ENCODE results near the gene MPPED2.
A peak's percentile ranks its signal among the peaks of the same experiment; 100 is the strongest.

Gene MPPED2, protein sequence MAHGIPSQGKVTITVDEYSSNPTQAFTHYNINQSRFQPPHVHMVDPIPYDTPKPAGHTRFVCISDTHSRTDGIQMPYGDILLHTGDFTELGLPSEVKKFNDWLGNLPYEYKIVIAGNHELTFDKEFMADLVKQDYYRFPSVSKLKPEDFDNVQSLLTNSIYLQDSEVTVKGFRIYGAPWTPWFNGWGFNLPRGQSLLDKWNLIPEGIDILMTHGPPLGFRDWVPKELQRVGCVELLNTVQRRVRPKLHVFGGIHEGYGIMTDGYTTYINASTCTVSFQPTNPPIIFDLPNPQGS

DNA sequence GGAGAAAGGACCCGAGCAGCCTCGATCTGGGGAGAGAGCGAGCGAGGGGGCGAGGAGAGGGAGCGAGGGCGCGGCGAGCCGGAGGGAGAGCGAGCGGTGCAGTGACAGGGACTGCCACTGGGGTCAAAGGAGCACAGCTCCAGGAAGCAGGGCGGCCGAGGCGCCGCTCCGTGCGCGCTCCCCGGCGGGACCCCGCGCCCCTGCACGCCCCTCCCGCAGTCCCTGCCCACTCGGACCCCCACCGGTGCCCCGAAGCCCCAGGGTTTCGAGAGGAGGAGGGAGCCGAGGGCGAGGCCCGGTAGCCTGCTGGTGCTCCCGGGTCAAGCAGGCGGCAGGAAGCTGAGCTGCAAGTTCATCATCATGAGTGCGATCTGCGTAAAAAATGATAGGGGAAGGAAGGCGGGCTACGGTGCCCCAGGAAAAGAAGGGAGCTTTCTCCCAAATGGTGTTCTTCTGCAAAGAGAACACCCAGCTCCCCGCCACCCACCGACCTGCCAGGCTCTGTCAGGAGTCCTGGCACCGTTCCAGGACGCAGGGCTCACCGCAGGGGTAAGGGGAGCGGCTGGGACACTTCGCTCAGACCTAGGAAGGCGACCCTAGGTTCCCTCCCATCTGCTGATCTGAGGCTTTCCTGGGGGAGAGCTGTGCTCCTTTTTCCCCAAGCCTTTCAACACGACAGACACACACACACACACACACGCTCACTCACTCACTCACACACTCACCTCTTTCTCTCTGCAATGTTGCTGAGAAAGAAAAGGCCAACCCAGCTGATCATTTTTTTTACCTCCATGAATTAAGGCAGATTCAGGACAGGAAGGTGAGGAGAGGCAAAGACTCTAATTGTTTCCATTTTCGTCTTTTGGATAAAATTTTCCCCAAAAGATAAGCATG lies at the start of gene MPPED2:
Gene MPPED2, minus strand, starts transcription at position 103 of the 894 bp plus-strand sequence. CDS start 5,980 bp downstream, outside the sequence.
- no peak for TF ChIP-seq ZNF274 (IDR thresholded peaks at IDR 0.05; ENCODE audit: low read depth, low read length)
- no peak for TF ChIP-seq YY1 (IDR thresholded peaks at IDR 0.05; ENCODE audit: insufficient read depth, insufficient read length)
- TF ChIP-seq SUZ12 (IDR thresholded peaks at IDR 0.05; ENCODE audit: extremely low read depth, insufficient read depth, insufficient read length), result no peak
- Histone ChIP-seq H3K9me3 (ENCODE audit: insufficient read depth, low read length) (no peaks in the 10 kb centered on the region), H3K4me1 (ENCODE audit: insufficient read depth, insufficient read length) (no peaks in the 10 kb centered on the region), H3K4me3 (ENCODE audit: insufficient read length, low read depth) (peak within 1 kb of the TSS; percentile 48), H3K36me3 (ENCODE audit: insufficient read depth, insufficient read length, low read length) (no peaks in the 10 kb centered on the region), H3K9ac (ENCODE audit: insufficient read length, low read depth) (peak within 1 kb of the TSS; percentile 76), H3K27me3 (ENCODE audit: insufficient read depth, insufficient read length) (peaks cover 68% of the 10 kb centered on the region)
- DNase-seq (ENCODE audit: low read depth, low spot score), result peak; percentile 33

DNA sequence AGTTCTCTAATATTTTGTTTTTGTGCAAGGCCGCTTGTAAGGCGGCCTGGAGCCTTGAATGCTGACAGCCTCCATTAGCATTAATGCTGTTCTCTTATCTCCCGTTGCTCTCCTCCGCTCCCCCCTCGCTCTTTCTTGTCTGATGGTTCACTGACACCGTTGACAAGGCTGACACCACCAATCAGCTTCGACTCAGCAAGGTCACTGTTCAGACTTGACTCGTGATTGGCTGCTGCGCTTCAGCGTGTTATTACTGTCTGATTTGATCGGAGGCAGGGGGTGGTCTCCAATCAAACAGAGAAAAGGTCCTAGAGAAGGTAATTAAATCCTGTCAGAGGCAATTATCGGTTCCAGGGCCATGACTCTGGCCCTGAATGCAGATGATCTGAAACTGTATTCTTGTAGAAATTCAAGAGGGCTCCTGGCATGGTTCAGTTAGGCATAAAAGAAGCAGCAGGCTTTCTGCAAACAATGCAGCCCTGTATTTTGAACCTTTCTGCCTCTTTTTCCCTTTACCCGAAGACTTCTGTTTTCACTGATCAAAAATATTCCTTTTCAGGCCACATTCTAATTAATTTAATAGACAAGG lies 49.3 kb upstream of the MPPED2 start:
- no peak overlapping the region for H3K4me3 ChIP-seq (ENCODE audit: insufficient read length, low read depth)
- H3K9me3 ChIP-seq (ENCODE audit: insufficient read depth, low read length), result peaks cover 10% of the 10 kb centered on the region; the same call in 1 of the 2 replicates
- TF ChIP-seq YY1 (IDR thresholded peaks at IDR 0.05; ENCODE audit: insufficient read depth, insufficient read length), result no peak
- TF ChIP-seq SUZ12 (IDR thresholded peaks at IDR 0.05; ENCODE audit: extremely low read depth, insufficient read depth, insufficient read length), result no peak
- no peak for TF ChIP-seq ZNF274 (IDR thresholded peaks at IDR 0.05; ENCODE audit: low read depth, low read length)
- no peaks in the 10 kb centered on the region for H3K27me3 ChIP-seq (ENCODE audit: insufficient read depth, insufficient read length)
- no peaks in the 10 kb centered on the region for H3K4me1 ChIP-seq (ENCODE audit: insufficient read depth, insufficient read length)
- DNase-seq (ENCODE audit: low read depth, low spot score), result no peak
- no peaks in the 10 kb centered on the region for H3K36me3 ChIP-seq (ENCODE audit: insufficient read depth, insufficient read length, low read length)
- H3K9ac ChIP-seq (ENCODE audit: insufficient read length, low read depth), result no peak overlapping the region

DNA sequence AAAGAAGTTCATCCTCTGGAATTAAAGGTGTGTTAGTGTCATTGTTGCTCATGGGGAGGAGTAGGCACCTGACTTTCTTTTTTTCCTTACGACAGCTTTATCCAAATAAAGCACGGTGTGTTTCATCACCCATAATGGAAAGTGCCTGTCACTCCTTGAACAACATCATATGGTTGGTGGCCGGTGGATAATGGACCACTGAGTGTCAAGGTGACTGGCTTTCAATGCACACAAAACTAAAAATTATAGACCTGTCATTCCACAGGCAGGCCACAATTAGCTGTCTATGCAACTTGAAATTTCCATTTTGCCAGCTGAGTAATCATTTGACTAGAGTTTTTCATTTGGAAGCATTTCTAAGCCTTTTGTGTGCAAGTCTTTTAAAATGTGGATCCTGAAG lies 45.0 kb upstream of the MPPED2 start:
- Histone ChIP-seq H3K36me3 (ENCODE audit: insufficient read depth, insufficient read length, low read length) (no peaks in the 10 kb centered on the region), H3K4me1 (ENCODE audit: insufficient read depth, insufficient read length) (no peaks in the 10 kb centered on the region), H3K9me3 (ENCODE audit: insufficient read depth, low read length) (peaks cover 10% of the 10 kb centered on the region; the same call in 1 of the 2 replicates), H3K4me3 (ENCODE audit: insufficient read length, low read depth) (no peak overlapping the region), H3K9ac (ENCODE audit: insufficient read length, low read depth) (no peak overlapping the region), H3K27me3 (ENCODE audit: insufficient read depth, insufficient read length) (no peaks in the 10 kb centered on the region)
- TF ChIP-seq ZNF274 (IDR thresholded peaks at IDR 0.05; ENCODE audit: low read depth, low read length) (no peak), SUZ12 (IDR thresholded peaks at IDR 0.05; ENCODE audit: extremely low read depth, insufficient read depth, insufficient read length) (no peak), YY1 (IDR thresholded peaks at IDR 0.05; ENCODE audit: insufficient read depth, insufficient read length) (no peak)
- no peak for DNase-seq (ENCODE audit: low read depth, low spot score)

DNA sequence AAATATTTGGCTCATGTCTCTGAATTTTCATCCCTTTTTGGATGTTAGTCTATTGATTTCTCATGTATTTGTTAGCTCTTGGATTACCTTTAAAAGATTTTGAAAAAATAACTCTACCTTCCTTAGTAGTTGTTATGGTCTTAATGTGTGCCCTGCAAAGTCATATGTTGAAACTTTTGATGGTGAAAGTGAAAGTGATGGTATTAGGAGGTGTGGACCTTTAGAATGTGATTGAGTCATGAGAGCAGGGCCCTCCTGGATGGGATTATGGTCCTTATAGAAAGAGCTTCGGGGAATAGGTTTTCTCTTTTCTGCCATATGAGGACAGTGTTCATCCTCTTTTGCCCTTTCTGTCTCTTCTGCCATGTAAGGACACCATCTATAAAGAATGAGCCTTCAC lies 33.6 kb upstream of the MPPED2 start:
- Histone ChIP-seq H3K9ac (ENCODE audit: insufficient read length, low read depth) (no peak overlapping the region), H3K36me3 (ENCODE audit: insufficient read depth, insufficient read length, low read length) (no peaks in the 10 kb centered on the region), H3K9me3 (ENCODE audit: insufficient read depth, low read length) (0 out of 2 replicates have a peak, but pooled peaks cover 5% of the 10 kb centered on the region), H3K4me1 (ENCODE audit: insufficient read depth, insufficient read length) (no peaks in the 10 kb centered on the region), H3K4me3 (ENCODE audit: insufficient read length, low read depth) (no peak overlapping the region), H3K27me3 (ENCODE audit: insufficient read depth, insufficient read length) (no peaks in the 10 kb centered on the region)
- TF ChIP-seq SUZ12 (IDR thresholded peaks at IDR 0.05; ENCODE audit: extremely low read depth, insufficient read depth, insufficient read length) (no peak), ZNF274 (IDR thresholded peaks at IDR 0.05; ENCODE audit: low read depth, low read length) (no peak), YY1 (IDR thresholded peaks at IDR 0.05; ENCODE audit: insufficient read depth, insufficient read length) (no peak)
- DNase-seq (ENCODE audit: low read depth, low spot score), result no peak

DNA sequence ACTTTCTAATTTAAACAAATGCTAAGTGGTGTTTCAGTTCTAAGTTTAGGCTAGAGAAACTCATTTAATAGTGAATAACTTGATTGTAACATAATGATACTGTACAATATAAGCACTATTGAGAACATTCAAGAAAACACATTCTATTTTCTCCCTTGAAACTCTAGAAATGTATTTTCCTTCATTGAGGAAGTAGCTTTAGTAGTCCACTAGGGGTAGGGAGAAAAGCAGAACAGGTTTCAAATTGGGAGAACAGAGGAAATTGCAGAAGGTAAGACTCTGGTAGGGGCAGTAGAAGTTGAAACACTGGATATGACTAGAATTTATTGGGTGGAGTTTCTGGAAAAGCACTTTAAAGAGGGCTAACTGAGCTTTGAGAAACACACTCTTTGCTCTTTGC lies 31.6 kb upstream of the MPPED2 start:
- H3K36me3 ChIP-seq (ENCODE audit: insufficient read depth, insufficient read length, low read length), result no peaks in the 10 kb centered on the region
- H3K9me3 ChIP-seq (ENCODE audit: insufficient read depth, low read length), result 0 out of 2 replicates have a peak, but pooled peaks cover 5% of the 10 kb centered on the region
- no peaks in the 10 kb centered on the region for H3K4me1 ChIP-seq (ENCODE audit: insufficient read depth, insufficient read length)
- H3K4me3 ChIP-seq (ENCODE audit: insufficient read length, low read depth), result no peak overlapping the region
- H3K9ac ChIP-seq (ENCODE audit: insufficient read length, low read depth), result no peak overlapping the region
- H3K27me3 ChIP-seq (ENCODE audit: insufficient read depth, insufficient read length), result no peaks in the 10 kb centered on the region
- TF ChIP-seq YY1 (IDR thresholded peaks at IDR 0.05; ENCODE audit: insufficient read depth, insufficient read length), result no peak
- no peak for TF ChIP-seq ZNF274 (IDR thresholded peaks at IDR 0.05; ENCODE audit: low read depth, low read length)
- no peak for DNase-seq (ENCODE audit: low read depth, low spot score)

DNA sequence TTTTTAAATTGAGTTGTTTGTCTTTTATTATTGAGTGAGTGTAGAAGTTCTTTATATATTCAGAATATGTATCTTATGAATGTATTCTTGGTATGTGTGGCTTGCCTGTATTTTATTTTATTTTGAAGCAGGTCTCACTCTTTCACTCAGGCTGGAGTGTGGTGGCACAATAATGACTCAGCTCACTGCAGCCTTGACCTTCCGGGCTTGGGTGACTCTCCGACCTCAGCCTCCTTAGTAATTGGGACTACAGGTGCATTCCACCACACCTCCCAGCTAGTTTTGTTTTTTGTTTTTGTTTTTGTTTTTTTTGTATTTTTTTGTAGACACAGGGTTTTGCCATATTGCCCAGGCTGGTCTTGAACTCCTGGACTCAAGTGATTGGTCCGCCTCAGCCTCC lies 24.5 kb upstream of the MPPED2 start:
- DNase-seq (ENCODE audit: low read depth, low spot score), result no peak

DNA sequence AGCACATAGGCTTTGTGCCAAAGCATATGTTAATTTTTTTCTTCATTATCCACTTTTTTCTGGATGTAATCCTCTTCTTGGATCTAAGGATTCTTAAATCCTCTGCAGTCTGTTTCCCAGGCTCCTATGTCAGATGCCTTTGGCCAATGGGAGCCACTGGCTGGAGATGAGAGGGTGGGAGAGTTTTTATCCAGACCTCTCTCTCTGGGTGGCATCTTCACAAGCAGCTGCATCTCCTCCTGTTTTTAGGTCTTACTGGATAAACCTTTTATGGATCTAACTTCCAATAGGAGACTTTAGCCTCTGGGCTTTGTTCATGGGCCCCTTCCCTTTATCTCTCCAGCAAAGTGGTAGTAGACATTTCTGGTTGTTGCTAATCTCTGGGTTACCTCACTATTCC lies 22.4 kb upstream of the MPPED2 start:
- no peak for TF ChIP-seq YY1 (IDR thresholded peaks at IDR 0.05; ENCODE audit: insufficient read depth, insufficient read length)
- no peak for TF ChIP-seq SUZ12 (IDR thresholded peaks at IDR 0.05; ENCODE audit: extremely low read depth, insufficient read depth, insufficient read length)
- TF ChIP-seq ZNF274 (IDR thresholded peaks at IDR 0.05; ENCODE audit: low read depth, low read length), result no peak
- Histone ChIP-seq H3K4me1 (ENCODE audit: insufficient read depth, insufficient read length) (no peaks in the 10 kb centered on the region), H3K4me3 (ENCODE audit: insufficient read length, low read depth) (no peak overlapping the region), H3K9ac (ENCODE audit: insufficient read length, low read depth) (no peak overlapping the region), H3K9me3 (ENCODE audit: insufficient read depth, low read length) (no peaks in the 10 kb centered on the region), H3K27me3 (ENCODE audit: insufficient read depth, insufficient read length) (no peaks in the 10 kb centered on the region), H3K36me3 (ENCODE audit: insufficient read depth, insufficient read length, low read length) (no peaks in the 10 kb centered on the region)
- DNase-seq (ENCODE audit: low read depth, low spot score), result no peak

More for the DNA sequence above, 24.5 kb upstream of the MPPED2 start:
- H3K9ac ChIP-seq (ENCODE audit: insufficient read length, low read depth), result no peak overlapping the region
- TF ChIP-seq SUZ12 (IDR thresholded peaks at IDR 0.05; ENCODE audit: extremely low read depth, insufficient read depth, insufficient read length) (no peak), ZNF274 (IDR thresholded peaks at IDR 0.05; ENCODE audit: low read depth, low read length) (no peak)
- H3K4me1 ChIP-seq (ENCODE audit: insufficient read depth, insufficient read length), result no peaks in the 10 kb centered on the region
- no peaks in the 10 kb centered on the region for H3K36me3 ChIP-seq (ENCODE audit: insufficient read depth, insufficient read length, low read length)
- no peak overlapping the region for H3K4me3 ChIP-seq (ENCODE audit: insufficient read length, low read depth)
- H3K27me3 ChIP-seq (ENCODE audit: insufficient read depth, insufficient read length), result no peaks in the 10 kb centered on the region
- H3K9me3 ChIP-seq (ENCODE audit: insufficient read depth, low read length), result no peaks in the 10 kb centered on the region
